ENCODE data around the gene PTPRN2. TPM values are rescaled to one million over a fixed set of nuclear protein-coding genes. Genes with fewer than 3 reads are reported as not detected.

PTPRN2 gene
- total and polyA plus RNA-seq, 2 donors (not counting 3 experiments of a cell fraction or from before 2014, with no cell fraction given), result 0.62 to 0.88 TPM

GRCh38 chr7:158126661-158127060 is 461.0 kb downstream of the PTPRN2 start:
- TF ChIP-seq FOS (IDR thresholded peaks at IDR 0.05; ENCODE audit: borderline replicate concordance, insufficient read depth, low read length) (no peak), JUN (IDR thresholded peaks at IDR 0.05; ENCODE audit: borderline replicate concordance, insufficient read depth, insufficient read length, low read depth) (no peak), MYC (IDR thresholded peaks at IDR 0.05; ENCODE audit: low read depth, low read length) (no peak), EZH2 (IDR thresholded peaks at IDR 0.05; ENCODE audit: borderline replicate concordance, low read depth, low read length, severe bottlenecking) (no peak)
- BruUV-seq (replicated peaks), result no TSS peak
- POLR2A ChIA-PET, result no interaction called here

DNA sequence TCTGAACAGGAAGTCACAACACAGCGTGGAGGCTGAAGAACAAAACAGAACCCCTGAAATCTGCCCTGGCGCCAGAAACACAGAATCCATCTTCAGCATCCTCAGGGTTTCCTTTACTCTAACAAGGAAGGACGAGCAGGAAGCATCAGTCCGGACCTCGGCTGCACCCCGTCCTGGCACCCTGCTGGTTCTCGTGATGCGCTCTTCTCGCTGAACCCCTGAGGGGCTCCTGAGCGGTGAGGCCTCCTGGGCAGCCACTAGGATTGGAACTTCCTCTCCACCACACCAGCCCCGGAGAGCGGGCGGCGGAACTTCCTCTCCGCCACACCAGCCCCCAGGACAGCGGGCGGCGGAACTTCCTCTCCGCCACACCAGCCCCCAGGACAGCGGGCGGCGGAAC is 461.9 kb downstream of the PTPRN2 start:
- H2AFZ ChIP-seq (ENCODE audit: low read depth, low read length), result no peak overlapping the region
- TF ChIP-seq EZH2 (IDR thresholded peaks at IDR 0.05; ENCODE audit: borderline replicate concordance, low read depth, low read length, severe bottlenecking) (no peak), FOS (IDR thresholded peaks at IDR 0.05; ENCODE audit: borderline replicate concordance, insufficient read depth, low read length) (no peak), POLR2AphosphoS5 (IDR thresholded peaks at IDR 0.05; ENCODE audit: insufficient read depth, low read depth, low read length) (no peak), JUN (IDR thresholded peaks at IDR 0.05; ENCODE audit: borderline replicate concordance, insufficient read depth, insufficient read length, low read depth) (no peak), MAX (IDR thresholded peaks at IDR 0.05; ENCODE audit: insufficient read depth, insufficient read length) (no peak), POLR2A (IDR thresholded peaks at IDR 0.05; ENCODE audit: low read depth, low read length) (no peak), GATA2 (IDR thresholded peaks at IDR 0.05; ENCODE audit: insufficient read depth, insufficient read length, low read depth, low read length) (no peak)
- TF ChIP-seq, protein P1, sequence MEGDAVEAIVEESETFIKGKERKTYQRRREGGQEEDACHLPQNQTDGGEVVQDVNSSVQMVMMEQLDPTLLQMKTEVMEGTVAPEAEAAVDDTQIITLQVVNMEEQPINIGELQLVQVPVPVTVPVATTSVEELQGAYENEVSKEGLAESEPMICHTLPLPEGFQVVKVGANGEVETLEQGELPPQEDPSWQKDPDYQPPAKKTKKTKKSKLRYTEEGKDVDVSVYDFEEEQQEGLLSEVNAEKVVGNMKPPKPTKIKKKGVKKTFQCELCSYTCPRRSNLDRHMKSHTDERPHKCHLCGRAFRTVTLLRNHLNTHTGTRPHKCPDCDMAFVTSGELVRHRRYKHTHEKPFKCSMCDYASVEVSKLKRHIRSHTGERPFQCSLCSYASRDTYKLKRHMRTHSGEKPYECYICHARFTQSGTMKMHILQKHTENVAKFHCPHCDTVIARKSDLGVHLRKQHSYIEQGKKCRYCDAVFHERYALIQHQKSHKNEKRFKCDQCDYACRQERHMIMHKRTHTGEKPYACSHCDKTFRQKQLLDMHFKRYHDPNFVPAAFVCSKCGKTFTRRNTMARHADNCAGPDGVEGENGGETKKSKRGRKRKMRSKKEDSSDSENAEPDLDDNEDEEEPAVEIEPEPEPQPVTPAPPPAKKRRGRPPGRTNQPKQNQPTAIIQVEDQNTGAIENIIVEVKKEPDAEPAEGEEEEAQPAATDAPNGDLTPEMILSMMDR (IDR thresholded peaks at IDR 0.05; ENCODE audit: extremely low read depth in 1 of 2, insufficient read depth in 1 of 2, low read depth in 1 of 2, low read length in 2 of 2), result no peak
- no peak overlapping the region for H3K4me2 ChIP-seq (ENCODE audit: insufficient read depth, low read length)
- CTCF ChIA-PET, result no interaction called here
- H3K79me2 ChIP-seq (ENCODE audit: control insufficient read depth, insufficient read depth, low read length), result no peaks in the 10 kb centered on the region
- dilution Hi-C loops (cut with MboI; ENCODE audit: extremely low pct_ligation_motif_present, low sequenced_read_pairs), result no loop called here
- intact Hi-C loops (cut with micrococcal nuclease), result no loop called here
- no peaks in the 10 kb centered on the region for H3K9me1 ChIP-seq (replicated peaks; ENCODE audit: control insufficient read depth, extremely low read depth, insufficient read depth, low read length)
- H3K27me3 ChIP-seq (ENCODE audit: control insufficient read depth in 2 of 2, insufficient read depth in 2 of 2, low read length in 2 of 2), result no peaks in the 10 kb centered on the region
- H3K4me1 ChIP-seq (ENCODE audit: control insufficient read depth, extremely low read depth, insufficient read depth, low read length), result no peaks in the 10 kb centered on the region
- BruUV-seq (replicated peaks), result no TSS peak
- no peaks in the 10 kb centered on the region for H3K9me3 ChIP-seq (replicated peaks; ENCODE audit: control insufficient read depth, insufficient read depth, low read length)
- POLR2A ChIA-PET, result no interaction called here
- H3K9ac ChIP-seq (replicated peaks; ENCODE audit: extremely low read depth, insufficient read depth, low read length), result no peak overlapping the region
- no peak for DNase-seq (ENCODE audit: low read depth, low spot score)
- H3K27ac ChIP-seq (ENCODE audit: insufficient read depth, low read depth, low read length), result no peak overlapping the region
- H3K36me3 ChIP-seq (ENCODE audit: control insufficient read depth in 2 of 2, extremely low read depth in 1 of 2, insufficient read depth in 2 of 2, low read length in 2 of 2), result no peaks in the 10 kb centered on the region
- no peak overlapping the region for H3K4me3 ChIP-seq (replicated peaks in 1 of 3; ENCODE audit: insufficient read depth in 1 of 3, low read depth in 1 of 3, low read length in 3 of 3)
- no peak for FAIRE-seq
- no peaks in the 10 kb centered on the region for H4K20me1 ChIP-seq (replicated peaks; ENCODE audit: control insufficient read depth, extremely low read depth, insufficient read depth, low read length)

More at GRCh38 chr7:158126661-158127060, 461.0 kb downstream of the PTPRN2 start:
- no peak overlapping the region for H3K4me3 ChIP-seq (replicated peaks in 1 of 3; ENCODE audit: insufficient read depth in 1 of 3, low read depth in 1 of 3, low read length in 3 of 3)
- CTCF ChIA-PET, result no interaction called here
- H3K27me3 ChIP-seq (ENCODE audit: control insufficient read depth in 2 of 2, insufficient read depth in 2 of 2, low read length in 2 of 2), result no peaks in the 10 kb centered on the region
- dilution Hi-C loops (cut with MboI; ENCODE audit: extremely low pct_ligation_motif_present, low sequenced_read_pairs), result no loop called here
- no peaks in the 10 kb centered on the region for H4K20me1 ChIP-seq (replicated peaks; ENCODE audit: control insufficient read depth, extremely low read depth, insufficient read depth, low read length)
- FAIRE-seq (no peak), DNase-seq (ENCODE audit: low read depth, low spot score) (no peak)
- H3K36me3 ChIP-seq (ENCODE audit: control insufficient read depth in 2 of 2, extremely low read depth in 1 of 2, insufficient read depth in 2 of 2, low read length in 2 of 2), result no peaks in the 10 kb centered on the region
- no peak overlapping the region for H3K9ac ChIP-seq (replicated peaks; ENCODE audit: extremely low read depth, insufficient read depth, low read length)
- no peak overlapping the region for H3K27ac ChIP-seq (ENCODE audit: insufficient read depth, low read depth, low read length)
- H3K79me2 ChIP-seq (ENCODE audit: control insufficient read depth, insufficient read depth, low read length), result no peaks in the 10 kb centered on the region
- H3K9me3 ChIP-seq (replicated peaks; ENCODE audit: control insufficient read depth, insufficient read depth, low read length), result peaks cover 4% of the 10 kb centered on the region
- H3K4me1 ChIP-seq (ENCODE audit: control insufficient read depth, extremely low read depth, insufficient read depth, low read length), result no peaks in the 10 kb centered on the region
- intact Hi-C loops (cut with micrococcal nuclease), result no loop called here
- no peak overlapping the region for H2AFZ ChIP-seq (ENCODE audit: low read depth, low read length)
- H3K4me2 ChIP-seq (ENCODE audit: insufficient read depth, low read length), result no peak overlapping the region
- no peaks in the 10 kb centered on the region for H3K9me1 ChIP-seq (replicated peaks; ENCODE audit: control insufficient read depth, extremely low read depth, insufficient read depth, low read length)

Data from endothelial cell of umbilical vein (primary cell).